H9 (cell line): Measurements from ENCODE around the gene C13orf46. TPM values are rescaled to one million over a fixed set of nuclear protein-coding genes. Genes with fewer than 3 reads are reported as not detected.

Experiments
- DNase-seq: peaks from one replicate; pipeline ENCODE4 v3.0.0-alpha.2; 2017
- H2AFZ ChIP-seq: one replicate; pipeline ENCODE4 v1.6.1; 2013; ENCODE audit warnings: mild to moderate bottlenecking, low read length, control low read depth, moderate library complexity
- H2AK5ac ChIP-seq: 2 replicates; pipeline ENCODE4 v1.6.1; 2013; ENCODE audit warnings: low read length, control low read depth, mixed read lengths; ENCODE audit not compliant: insufficient read length
- H2BK120ac ChIP-seq: one replicate; pipeline ENCODE4 v1.6.1; 2013; ENCODE audit warnings: low read depth, mild to moderate bottlenecking, low read length, control low read depth, inconsistent platforms; ENCODE audit not compliant: poor library complexity, severe bottlenecking
- H2BK12ac ChIP-seq: 2 replicates; pipeline ENCODE4 v1.6.1; 2013; ENCODE audit warnings: low read length, control low read depth, mixed read lengths, low read depth; ENCODE audit not compliant: insufficient read length
- H2BK15ac ChIP-seq: 2 replicates; pipeline ENCODE4 v1.6.1; 2013; ENCODE audit warnings: low read depth, low read length, control low read depth
- H2BK20ac ChIP-seq: one replicate; pipeline ENCODE4 v1.6.1; 2013; ENCODE audit warnings: low read depth, mild to moderate bottlenecking, low read length, control low read depth, inconsistent platforms; ENCODE audit not compliant: poor library complexity, severe bottlenecking
- H2BK5ac ChIP-seq: 2 replicates; pipeline ENCODE4 v1.6.1; 2013; ENCODE audit warnings: low read length, control low read depth, mixed read lengths; ENCODE audit not compliant: insufficient read length
- H3K14ac ChIP-seq: 2 replicates; pipeline ENCODE4 v1.6.1; 2013; ENCODE audit warnings: low read length, control low read depth; ENCODE audit not compliant: insufficient read depth
- H3K18ac ChIP-seq: 2 replicates; pipeline ENCODE4 v1.6.1; 2013; ENCODE audit warnings: low read depth, mild to moderate bottlenecking, mixed read lengths, low read length, control low read depth; ENCODE audit not compliant: insufficient read length
- H3K23ac ChIP-seq: 2 replicates; pipeline ENCODE4 v1.6.1; 2013; ENCODE audit warnings: low read length, control low read depth, mixed read lengths, low read depth; ENCODE audit not compliant: insufficient read length
- H3K23me2 ChIP-seq: 2 replicates; pipeline ENCODE4 v1.6.1; 2013; ENCODE audit warnings: low read depth, mild to moderate bottlenecking, mixed read lengths, low read length, control low read depth; ENCODE audit not compliant: insufficient read length, poor library complexity, severe bottlenecking
- H3K27ac ChIP-seq: 2 replicates; pipeline ENCODE4 v1.5.1; 2013; ENCODE audit warnings: low read length, control low read depth, mixed read lengths, low read depth; ENCODE audit not compliant: insufficient read length
- H3K27me3 ChIP-seq: 2 replicates; pipeline ENCODE4 v1.6.1; 2013; ENCODE audit warnings: low read length, control low read depth, inconsistent platforms; ENCODE audit not compliant: insufficient read depth
- H3K4ac ChIP-seq: 2 replicates; pipeline ENCODE4 v1.6.1; 2013; ENCODE audit warnings: low read depth, mild to moderate bottlenecking, control low read depth, inconsistent platforms, low read length, moderate library complexity
- H3K4me1 ChIP-seq: 2 replicates; pipeline ENCODE4 v1.6.1; 2013; ENCODE audit warnings: low read length, control low read depth, inconsistent platforms; ENCODE audit not compliant: insufficient read depth
- H3K4me2 ChIP-seq: 2 replicates; pipeline ENCODE4 v1.6.1; 2013; ENCODE audit warnings: low read length, control low read depth, mixed read lengths; ENCODE audit not compliant: insufficient read length, insufficient read depth
- H3K56ac ChIP-seq: 2 replicates; pipeline ENCODE4 v1.6.1; 2013; ENCODE audit warnings: low read depth, mild to moderate bottlenecking, mixed read lengths, low read length, control low read depth; ENCODE audit not compliant: insufficient read length
- H3K79me1 ChIP-seq: 2 replicates; pipeline ENCODE4 v1.6.1; 2013; ENCODE audit warnings: low read depth, mild to moderate bottlenecking, moderate library complexity, low read length, control low read depth, inconsistent platforms; ENCODE audit not compliant: insufficient read depth, poor library complexity, severe bottlenecking
- H3K79me2 ChIP-seq: 2 replicates; pipeline ENCODE4 v1.6.1; 2013; ENCODE audit warnings: low read length, control low read depth, inconsistent platforms; ENCODE audit not compliant: insufficient read depth
- H3K9ac ChIP-seq: 2 replicates; pipeline ENCODE4 v1.6.1; 2013; ENCODE audit warnings: low read length, control low read depth, mixed read lengths; ENCODE audit not compliant: insufficient read length; ENCODE audit errors: extremely low read depth
- H3K9me3 ChIP-seq: one replicate; pipeline ENCODE4 v1.6.1; 2013; ENCODE audit warnings: low read depth, low read length, inconsistent platforms; ENCODE audit not compliant: control insufficient read depth
- H3T11ph ChIP-seq: one replicate; pipeline ENCODE4 v1.6.1; 2013; ENCODE audit warnings: mild to moderate bottlenecking, low read length, control low read depth, inconsistent platforms
- H4K20me1 ChIP-seq: one replicate; pipeline ENCODE4 v1.6.1; 2013; ENCODE audit not compliant: control insufficient read depth, insufficient read length, insufficient read depth
- H4K5ac ChIP-seq: 2 replicates; pipeline ENCODE4 v1.6.1; 2013; ENCODE audit warnings: low read depth, mild to moderate bottlenecking, mixed read lengths, low read length, control low read depth; ENCODE audit not compliant: insufficient read length
- H4K8ac ChIP-seq: replicated peaks from 2 replicates; pipeline ENCODE4 v1.6.1; 2013; ENCODE audit warnings: low read length, control low read depth, mixed read lengths, low read depth; ENCODE audit not compliant: insufficient read length
- H4K91ac ChIP-seq: 2 replicates; pipeline ENCODE4 v1.6.1; 2013; ENCODE audit warnings: low read depth, mild to moderate bottlenecking, moderate library complexity, mixed read lengths, low read length, control low read depth; ENCODE audit not compliant: insufficient read length
- H3K27ac Mint-ChIP-seq, 3 experiments: 2 replicates in 2 of 3; 3 replicates in 1 of 3; pipeline ENCODE4 v1.8.0; 2020 to 2021; ENCODE audit warnings: mixed read lengths in 3 of 3, mild to moderate bottlenecking in 1 of 3, moderate library complexity in 1 of 3
- H3K27me3 Mint-ChIP-seq: 2 replicates; pipeline ENCODE4 v1.8.0; 2021; ENCODE audit warnings: low read depth, mild to moderate bottlenecking, moderate library complexity, mixed read lengths
- H3K36me3 Mint-ChIP-seq, 3 experiments: 2 replicates in 2 of 3; 3 replicates in 1 of 3; pipeline ENCODE4 v1.8.0; 2020 to 2021; ENCODE audit warnings: low read depth in 3 of 3, mixed read lengths in 3 of 3; ENCODE audit not compliant: insufficient read depth in 1 of 3
- H3K4me1 Mint-ChIP-seq, 2 experiments: 2 replicates each; pipeline ENCODE4 v1.8.0; 2020; ENCODE audit warnings: mixed read lengths in 2 of 2
- H3K4me3 Mint-ChIP-seq, 2 experiments: 2 replicates in 1 of 2; 3 replicates in 1 of 2; pipeline ENCODE4 v1.8.0; 2020 to 2021; ENCODE audit warnings: mild to moderate bottlenecking in 2 of 2, mixed read lengths in 2 of 2, moderate library complexity in 1 of 2
- H3K9me3 Mint-ChIP-seq, 2 experiments: 2 replicates in 1 of 2; 3 replicates in 1 of 2; pipeline ENCODE4 v1.8.0; 2020; ENCODE audit warnings: mild to moderate bottlenecking in 2 of 2, mixed read lengths in 2 of 2, moderate library complexity in 1 of 2
- WGBS: extraction: QIAGEN DNeasy Blood & Tissue Kit; methylation state at CpG from one replicate; pipeline ENCODE4 v1.1.7; 2013; ENCODE audit warnings: missing lambda C conversion rate, low lambda C conversion rate, mixed read lengths; ENCODE audit not compliant: insufficient read length; ENCODE audit errors: extremely low coverage; 5-methylcytosine and 5-hydroxymethylcytosine counted together
- total RNA-seq: library from RNA; stranded (reverse); gene quantifications from 2 replicates; pipeline ENCODE4 v1.2.1, GENCODE V29; 2021
- TF ChIP-seq, protein P1 (sequence below): fragments of 200-600 bp; sonication (generic); conservative IDR thresholded peaks from 3 replicates; pipeline ENCODE4 v1.8.0; 2021; ENCODE audit warnings: antibody characterized with exemption, mild to moderate bottlenecking

Gene C13orf46
- total RNA-seq, 1 experiment from 2014 or later: 0.55 TPM

DNA sequence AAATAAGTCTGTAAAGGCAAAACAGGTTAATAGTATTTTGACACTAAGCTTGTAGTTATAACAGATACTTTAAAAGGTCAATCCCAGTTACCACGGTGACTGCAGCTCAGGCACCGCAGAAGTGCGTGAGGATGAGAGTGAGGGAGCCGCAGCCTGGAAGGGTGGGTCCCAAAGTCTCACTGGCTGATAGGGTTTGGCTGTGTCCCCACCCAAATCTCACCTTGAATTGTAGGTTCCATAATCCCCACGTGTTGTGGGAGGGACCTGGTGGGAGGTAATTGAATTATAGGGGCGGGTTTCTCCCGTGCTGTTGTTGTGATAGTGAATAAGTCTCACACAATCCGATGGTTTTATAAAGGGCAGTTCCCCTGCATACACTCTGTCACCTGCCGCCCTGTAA, 70.0 kb downstream of the C13orf46 start:
- Histone ChIP-seq H2AFZ (no peak overlapping the region), H3K9ac (no peak overlapping the region), H3K23ac (no peak overlapping the region), H2BK5ac (no peak overlapping the region), H2AK5ac (no peak overlapping the region), H2BK20ac (no peak overlapping the region), H4K8ac (no peak overlapping the region), H3K4me1 (no peaks in the 10 kb centered on the region; the same call in 1 of the 2 replicates), H3K4ac (no peak overlapping the region), H2BK12ac (no peak overlapping the region), H3K56ac (no peak overlapping the region), H3K18ac (no peak overlapping the region), H4K20me1 (no peaks in the 10 kb centered on the region), H4K91ac (no peak overlapping the region), H2BK15ac (no peak overlapping the region), H2BK120ac (no peak overlapping the region), H4K5ac (no peak overlapping the region), H3K79me2 (no peaks in the 10 kb centered on the region), H3T11ph (no peak overlapping the region), H3K9me3 (no peaks in the 10 kb centered on the region), H3K27ac (no peak overlapping the region), H3K4me2 (no peak overlapping the region), H3K23me2 (no peaks in the 10 kb centered on the region), H3K14ac (no peak overlapping the region), H3K79me1 (no peaks in the 10 kb centered on the region), H3K27me3 (no peaks in the 10 kb centered on the region)
- Mint-ChIP-seq H3K4me1 (peaks cover 16 to 23% of the 10 kb centered on the region in 2 experiments), H3K27ac (no peak overlapping the region), H3K27me3 (peaks cover 3% of the 10 kb centered on the region; the same call in 1 of the 2 replicates), H3K9me3 (peaks cover 0 to 4% of the 10 kb centered on the region in 2 experiments; a peak in 1 of 5 replicates), H3K4me3 (no peak overlapping the region), H3K36me3 (peaks cover 0 to 3% (median 0%) of the 10 kb centered on the region in 3 experiments; a peak in 2 of 7 replicates)
- WGBS: no CpG with 5 or more reads among the region's 9 CpGs
- TF ChIP-seq, protein P1, sequence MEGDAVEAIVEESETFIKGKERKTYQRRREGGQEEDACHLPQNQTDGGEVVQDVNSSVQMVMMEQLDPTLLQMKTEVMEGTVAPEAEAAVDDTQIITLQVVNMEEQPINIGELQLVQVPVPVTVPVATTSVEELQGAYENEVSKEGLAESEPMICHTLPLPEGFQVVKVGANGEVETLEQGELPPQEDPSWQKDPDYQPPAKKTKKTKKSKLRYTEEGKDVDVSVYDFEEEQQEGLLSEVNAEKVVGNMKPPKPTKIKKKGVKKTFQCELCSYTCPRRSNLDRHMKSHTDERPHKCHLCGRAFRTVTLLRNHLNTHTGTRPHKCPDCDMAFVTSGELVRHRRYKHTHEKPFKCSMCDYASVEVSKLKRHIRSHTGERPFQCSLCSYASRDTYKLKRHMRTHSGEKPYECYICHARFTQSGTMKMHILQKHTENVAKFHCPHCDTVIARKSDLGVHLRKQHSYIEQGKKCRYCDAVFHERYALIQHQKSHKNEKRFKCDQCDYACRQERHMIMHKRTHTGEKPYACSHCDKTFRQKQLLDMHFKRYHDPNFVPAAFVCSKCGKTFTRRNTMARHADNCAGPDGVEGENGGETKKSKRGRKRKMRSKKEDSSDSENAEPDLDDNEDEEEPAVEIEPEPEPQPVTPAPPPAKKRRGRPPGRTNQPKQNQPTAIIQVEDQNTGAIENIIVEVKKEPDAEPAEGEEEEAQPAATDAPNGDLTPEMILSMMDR: no peak
- DNase-seq: no peak

Other genes starting within 250 kb of the C13orf46 start
- 2.1 and 2.8 TPM in 2 replicates for gene TMEM255B, start 214.8 kb downstream of the C13orf46 start, total RNA-seq
- gene GAS6, start 110.0 kb downstream of the C13orf46 start, total RNA-seq: 19.5 and 20.5 TPM in 2 replicates
- gene RASA3, start 158.5 kb upstream of the C13orf46 start, total RNA-seq: 11.7 and 12.3 TPM in 2 replicates
- gene CFAP97D2, start 205.2 kb upstream of the C13orf46 start, total RNA-seq: not detected in 2 replicates